ENCODE data around the gene CD163. TPM values are rescaled to one million over a fixed set of nuclear protein-coding genes. Genes with fewer than 3 reads are reported as not detected.

The CD163 gene
- total RNA-seq, 2 experiments from 2014 or later: not detected

Other genes starting within 250 kb of the CD163 start
- not detected for gene ACSM4, start 199.7 kb downstream of the CD163 start, total RNA-seq
- not detected for gene CD163L1, start 59.6 kb downstream of the CD163 start, total RNA-seq
- not detected for gene APOBEC1, start 162.1 kb upstream of the CD163 start, total RNA-seq
- not detected for gene GDF3, start 192.0 kb upstream of the CD163 start, total RNA-seq
- gene DPPA3, start 207.7 kb upstream of the CD163 start, total RNA-seq: not detected
- not detected for gene CLEC4C, start 243.6 kb upstream of the CD163 start, total RNA-seq